HepG2 (cell line): ENCODE measurements around the gene WDR31. TPM values are rescaled to one million over a fixed set of nuclear protein-coding genes. Genes with fewer than 3 reads are reported as not detected.

Experiments
- EED ChIP-seq: sonication (generic); formaldehyde crosslinking; IDR thresholded peaks from 2 replicates; pipeline ENCODE4 v1.5.0; 2020; ENCODE audit warnings: mild to moderate bottlenecking, missing genetic modification reagents
- FOXK1 ChIP-seq: sonication (generic); formaldehyde crosslinking; IDR thresholded peaks from 2 replicates; pipeline ENCODE4 v1.4.0; 2020; ENCODE audit warnings: low read depth, missing genetic modification reagents, borderline replicate concordance
- HIC2 ChIP-seq: sonication (generic); formaldehyde crosslinking; IDR thresholded peaks from 2 replicates; pipeline ENCODE4 v1.9.0; 2022; ENCODE audit warnings: low read depth, missing genetic modification reagents
- MAFF ChIP-seq: IDR thresholded peaks from 2 replicates; pipeline ENCODE4 v1.6.1; 2011; ENCODE audit warnings: low read depth, low read length, improper control_type of control experiment
- MAFK ChIP-seq, 2 experiments: IDR thresholded peaks in 1 of 2; conservative IDR thresholded peaks in 1 of 2; 2 replicates each; pipeline ENCODE4 v1.6.1; 2011; ENCODE audit warnings: improper control_type of control experiment in 2 of 2, low read length in 2 of 2
- MIER2 ChIP-seq: IDR thresholded peaks from 2 replicates; pipeline ENCODE4 v1.6.1; 2016; ENCODE audit warnings: missing biosample characterization, missing genetic modification reagents
- MLX ChIP-seq: IDR thresholded peaks from 2 replicates; pipeline ENCODE4 v1.6.1; 2016
- MXD3 ChIP-seq: IDR thresholded peaks from 2 replicates; pipeline ENCODE4 v1.6.1; 2016; ENCODE audit warnings: mild to moderate bottlenecking, missing biosample characterization, missing genetic modification reagents
- NFRKB ChIP-seq: fragments of 450-650 bp; IDR thresholded peaks from 2 replicates; pipeline ENCODE4 v1.6.1; 2017
- NR2C2 ChIP-seq: sonication (generic); formaldehyde crosslinking; IDR thresholded peaks from 2 replicates; pipeline ENCODE4 v1.4.0; 2020; ENCODE audit warnings: missing genetic modification reagents, mild to moderate bottlenecking, moderate library complexity, borderline replicate concordance
- PBX3 ChIP-seq: sonication (generic); formaldehyde crosslinking; IDR thresholded peaks from 2 replicates; pipeline ENCODE4 v1.8.1; 2023; ENCODE audit warnings: missing genetic modification reagents, inconsistent platforms, borderline replicate concordance
- REST ChIP-seq, 2 experiments: IDR thresholded peaks; 2 replicates each; pipeline ENCODE4 v1.6.1; 2011 to 2012; ENCODE audit warnings: low read length in 2 of 2, borderline replicate concordance in 1 of 2, low read depth in 1 of 2, mild to moderate bottlenecking in 1 of 2, moderate library complexity in 1 of 2
- RFXAP ChIP-seq: sonication (generic); formaldehyde crosslinking; IDR thresholded peaks from 2 replicates; pipeline ENCODE4 v1.4.0; 2020; ENCODE audit warnings: missing genetic modification reagents, borderline replicate concordance
- TFE3 ChIP-seq: IDR thresholded peaks from 2 replicates; pipeline ENCODE4 v1.6.1; 2016
- ZBTB39 ChIP-seq: sonication (generic); formaldehyde crosslinking; IDR thresholded peaks from 2 replicates; pipeline ENCODE4 v1.5.0; 2020; ENCODE audit warnings: missing genetic modification reagents
- ZNF605 ChIP-seq: sonication (generic); formaldehyde crosslinking; IDR thresholded peaks from 2 replicates; pipeline ENCODE4 v1.8.0; 2022; ENCODE audit warnings: mild to moderate bottlenecking, missing genetic modification reagents
- polyA plus RNA-seq, 8 experiments: library from polyadenylated mRNA; depleted of rRNA in 3 of 8; stranded (reverse) in 7 of 8; unstranded in 1 of 8; fragments of >200 nt; fragmentation: Illumina TruSeq in 4 of 8; extraction: Trizol in 4 of 8; gene quantifications; 2 replicates each; pipeline versions ENCODE4 v1.2.1 to v1.2.3, GENCODE V29; 2011 to 2016; ENCODE audit warnings: low read depth in 4 of 8, missing spikeins in 1 of 8, mixed read lengths in 1 of 8; ENCODE audit not compliant: insufficient read depth in 1 of 8
- total RNA-seq, 5 experiments: library from RNA; depleted of rRNA; stranded (reverse); fragments of >200 nt; fragmentation: Illumina TruSeq; extraction: Trizol; gene quantifications; 2 replicates each; pipeline ENCODE4 v1.2.3, GENCODE V29; 2016; ENCODE audit warnings: low read depth in 1 of 5

WDR31 gene
- total and polyA plus RNA-seq, 2 of the 13 experiments (the other 11 are each of a cell fraction or from before 2014, with no cell fraction given): 0.33 to 1.7 TPM

GRCh38 chr9:113387560-113388230, 47.6 kb upstream of the WDR31 start (continued):
- TF ChIP-seq REST (IDR thresholded peaks at IDR 0.05; ENCODE audit: borderline replicate concordance in 1 of 2, low read depth in 1 of 2, low read length in 2 of 2) (peak in 1 of 2 experiments; percentile 66; a peak in 1 of 4 replicates), RFXAP (peak; percentile 89), TFE3 (0 out of 2 replicates have a peak, but pooled peaks have one; percentile 33), MAFK (conservative IDR thresholded peaks at IDR 0.05 in 1 of 2, IDR thresholded peaks at IDR 0.05 in 1 of 2; ENCODE audit: low read length in 2 of 2) (peak; percentile 2 to 26; a peak in 1 of 4 replicates), HIC2 (peak; percentile 88; the same call in 1 of the 2 replicates), NR2C2 (peak; percentile 89), MXD3 (peak; percentile 60), ZBTB39 (0 out of 2 replicates have a peak, but pooled peaks have one; percentile 61), ZNF605 (CRISPR knock-in tag) (peak; percentile 79), FOXK1 (CRISPR knock-in tag) (peak; percentile 66; the same call in 1 of the 2 replicates), MLX (CRISPR knock-in tag) (peak; percentile 36; the same call in 1 of the 2 replicates), PBX3 (CRISPR knock-in tag) (no peak), MIER2 (0 out of 2 replicates have a peak, but pooled peaks have one; percentile 37), MAFF (0 out of 2 replicates have a peak, but pooled peaks have one; percentile 25), EED (peak; percentile 77; the same call in 1 of the 2 replicates), NFRKB (no peak)
